HL-60/S4 treated with phorbol 12-myristate 13-acetate at 8.2 ng/mL for 4 days and 3 days (cell line): ENCODE results near the gene H1-8.

ENCODE experiments used
- in situ Hi-C: fragments of 300-500 bp; cut with MboI; formaldehyde crosslinking; loops from 2 replicates; pipeline ENCODE4 v1.15.0; 2022; ENCODE audit warnings: low sequenced_read_pairs

Gene H1-8

DNA sequence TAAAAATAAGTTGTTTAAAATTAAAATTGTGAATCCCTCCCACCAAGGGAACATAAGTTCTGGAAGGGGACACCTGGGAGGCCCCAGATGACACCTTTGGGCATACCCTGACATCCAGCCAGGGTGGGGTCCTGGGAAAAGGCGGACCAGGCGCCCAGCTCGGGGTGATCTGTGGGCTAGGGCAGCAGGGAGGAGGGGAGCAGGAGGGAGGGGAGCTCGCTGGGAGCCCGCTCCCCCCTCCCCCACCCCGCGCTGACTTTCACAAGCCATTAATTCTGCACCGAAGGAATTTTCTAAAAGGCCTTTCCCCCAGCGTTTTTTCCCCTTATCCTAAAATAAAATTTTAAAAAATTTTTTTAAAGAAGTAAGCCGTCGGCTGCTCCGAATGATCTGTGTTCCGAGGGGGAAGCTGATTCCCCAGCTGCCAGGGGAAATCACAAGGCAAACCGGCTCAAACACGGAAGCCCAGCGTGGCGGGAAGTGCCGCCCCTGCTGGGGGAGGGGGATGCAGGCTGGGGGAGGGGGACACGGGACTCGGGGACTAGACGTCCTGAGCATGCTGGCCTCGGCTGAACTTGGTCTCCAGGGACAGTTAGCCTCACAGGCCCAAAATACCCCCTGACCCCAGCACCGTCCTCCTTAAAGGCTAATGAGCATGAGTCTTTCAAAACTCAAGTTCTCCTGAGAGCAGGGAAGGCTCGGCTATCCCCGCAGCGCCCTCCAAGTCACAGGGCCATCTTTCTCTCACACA lies 49.6 kb downstream of the H1-8 start:
- in situ Hi-C loops, result no loop called here

DNA sequence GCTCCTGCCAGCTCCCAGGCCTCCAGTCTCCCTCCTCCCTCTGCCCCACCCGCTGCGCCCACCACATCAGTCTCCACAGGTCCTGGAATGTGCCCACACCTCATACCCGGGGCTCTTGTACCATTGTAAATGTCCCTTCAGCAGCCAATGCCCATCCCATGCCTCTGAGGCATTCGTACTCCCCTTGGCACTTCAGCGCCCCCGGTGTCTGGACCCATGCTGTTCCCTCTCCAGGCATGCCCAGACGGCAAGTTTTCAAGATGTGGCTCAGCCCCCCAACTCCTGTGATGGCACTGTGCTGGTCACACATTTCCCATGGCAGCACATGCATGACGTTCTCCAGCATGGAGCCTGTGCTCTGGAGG lies 50.2 kb downstream of the H1-8 start:
- in situ Hi-C loops, result no loop called here

DNA sequence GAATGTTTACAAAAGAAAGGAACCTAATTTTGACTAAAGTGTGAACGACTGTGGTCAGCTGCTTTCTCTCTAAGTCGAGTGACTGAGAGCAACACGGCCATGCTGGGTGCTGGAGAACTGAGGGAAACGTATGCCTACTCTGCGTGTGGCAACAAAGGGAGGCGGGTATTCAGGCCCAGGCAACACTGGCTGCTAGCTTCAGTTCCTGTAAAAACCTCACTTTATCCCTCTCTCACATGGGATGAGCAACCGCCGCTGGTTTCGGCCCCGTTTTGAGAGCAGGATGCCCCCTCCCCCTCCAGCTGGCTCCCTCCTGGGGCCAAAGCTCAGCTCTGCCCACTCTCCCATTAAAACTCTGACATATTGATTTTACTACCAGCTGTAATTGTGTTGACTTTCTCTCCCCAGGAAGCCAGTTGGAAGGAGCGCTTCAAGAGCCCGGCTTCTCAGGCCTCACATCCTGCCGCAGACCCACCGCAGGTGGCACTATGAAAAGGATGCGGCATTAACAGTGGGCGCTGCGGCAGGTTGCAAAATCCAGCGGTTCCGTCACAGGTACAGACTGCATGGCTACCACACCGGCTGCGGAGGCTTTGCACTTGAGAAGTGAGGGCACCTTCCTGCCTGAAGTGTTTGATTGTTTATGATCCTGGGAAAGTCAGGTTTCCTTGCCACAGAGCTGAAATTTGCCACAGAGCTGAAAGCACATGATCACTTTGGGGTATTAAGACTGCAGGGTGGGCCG lies 50.8 kb downstream of the H1-8 start:
- in situ Hi-C loops, result no loop called here

DNA sequence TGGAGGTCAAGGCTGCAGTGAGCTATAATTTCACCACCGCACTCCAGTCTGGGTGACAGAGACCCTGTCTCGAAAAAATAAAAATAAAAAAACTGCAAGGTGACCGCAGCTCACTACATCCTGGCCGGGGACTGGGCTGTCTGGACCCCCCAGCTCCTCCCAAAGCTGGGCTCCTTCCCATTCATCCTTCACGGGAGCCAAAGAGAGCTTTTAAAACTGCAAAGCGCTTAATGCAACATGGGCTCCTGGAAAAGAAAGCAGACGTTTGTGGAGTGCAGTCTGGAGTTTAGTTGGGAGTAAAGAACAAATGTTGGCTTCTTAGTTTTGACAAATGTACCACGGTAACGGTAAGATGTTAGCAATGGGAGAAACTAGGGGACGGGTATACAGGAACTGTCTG lies 51.4 kb downstream of the H1-8 start:
- in situ Hi-C loops, result no loop called here

DNA sequence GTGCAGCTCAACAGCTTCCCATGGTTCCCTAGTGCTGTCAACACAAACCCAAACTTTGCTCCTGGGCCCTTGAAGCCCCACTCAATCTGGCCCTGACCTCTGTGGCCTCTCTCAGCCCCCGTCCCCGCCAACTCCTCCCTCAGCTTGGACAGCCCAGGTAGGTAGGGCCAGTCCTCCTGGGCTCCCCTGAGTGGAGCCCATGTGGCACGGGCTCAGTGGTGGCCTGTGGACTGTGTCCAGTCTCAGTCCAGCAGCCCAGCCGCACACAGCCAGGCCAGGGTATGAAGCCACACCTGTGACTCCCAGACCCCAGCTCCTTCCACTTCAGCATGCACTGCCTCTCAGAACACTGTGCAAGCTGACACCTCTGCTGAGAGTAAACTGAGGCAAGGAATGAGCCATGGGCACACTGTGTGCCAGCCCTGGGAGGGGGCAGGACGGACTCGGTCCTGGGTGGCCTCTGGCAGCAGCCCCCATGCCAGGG lies 52.0 kb downstream of the H1-8 start:
- in situ Hi-C loops, result no loop called here

DNA sequence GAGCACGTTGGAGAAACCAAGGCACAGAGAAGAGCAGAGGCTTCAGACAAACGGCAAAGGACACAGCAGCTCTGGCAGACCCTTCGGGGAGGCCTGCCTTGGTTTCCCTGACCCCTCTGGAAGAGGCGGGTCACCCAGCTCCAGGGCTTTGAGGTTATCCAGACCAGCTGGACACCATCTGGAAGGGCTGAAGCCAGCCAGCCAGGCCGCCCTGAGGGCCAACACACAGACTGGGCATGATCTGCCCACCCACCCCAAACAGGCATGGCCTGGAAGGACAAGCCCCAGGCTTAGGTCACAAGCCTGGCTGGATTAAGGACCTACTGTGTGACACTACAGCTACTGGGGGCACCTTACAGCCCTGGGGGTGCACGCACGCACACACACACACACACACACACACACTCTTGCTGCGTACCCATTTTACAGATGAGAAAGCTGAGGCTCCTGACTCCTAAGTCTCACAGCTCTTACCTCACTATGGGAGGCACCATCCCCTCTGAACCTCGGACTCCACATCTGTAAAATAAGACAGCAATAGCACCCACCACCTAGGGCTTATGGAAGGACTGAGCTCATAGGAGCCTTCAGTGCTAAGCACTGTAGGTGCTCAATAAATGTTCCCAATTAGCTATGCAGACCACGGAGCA lies 52.7 kb downstream of the H1-8 start:
- in situ Hi-C loops, result no loop called here

DNA sequence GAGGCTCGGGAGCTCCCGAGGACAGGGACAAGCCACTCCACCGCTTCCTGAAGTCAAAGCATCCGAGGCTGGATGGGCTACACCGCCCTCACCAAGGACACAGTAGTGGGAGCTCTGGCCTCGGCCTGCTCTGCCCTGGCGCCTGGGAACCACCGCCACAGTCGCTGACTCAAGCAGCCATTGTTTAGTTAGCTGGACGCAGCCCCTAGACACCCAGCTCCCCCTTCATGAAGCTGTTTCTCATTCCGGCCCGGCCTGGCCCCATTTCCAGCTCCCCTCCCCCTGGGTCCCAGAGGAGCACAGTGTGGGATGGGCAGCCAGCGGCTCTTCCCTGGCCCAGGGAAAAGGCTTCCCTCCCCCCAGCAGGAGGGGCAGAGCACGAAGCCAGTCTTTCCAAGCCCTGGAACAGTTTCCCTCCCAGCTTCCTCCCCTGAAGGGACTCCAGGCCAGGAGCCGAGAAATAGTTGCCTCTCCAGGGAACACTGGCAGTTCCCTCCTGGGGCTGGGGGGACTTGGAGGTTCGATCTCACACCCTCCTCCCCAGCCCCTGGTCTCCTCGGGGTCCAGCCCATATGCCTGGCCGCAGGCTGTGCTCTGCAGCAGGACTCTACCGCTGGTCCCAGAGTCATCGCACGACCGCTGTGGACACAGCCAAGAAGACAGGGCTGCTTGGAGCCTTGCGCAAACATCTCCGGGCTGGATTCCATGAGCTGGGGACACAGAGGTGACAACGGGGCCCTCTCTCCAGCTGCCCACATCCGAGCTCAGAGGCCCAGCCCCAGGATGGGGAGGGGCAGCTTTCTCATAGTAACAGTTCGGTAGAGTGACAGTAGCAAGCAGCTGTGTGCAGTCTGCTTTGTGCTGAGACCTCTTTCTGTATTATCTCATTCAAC lies 53.5 kb downstream of the H1-8 start:
- in situ Hi-C loops, result no loop called here

DNA sequence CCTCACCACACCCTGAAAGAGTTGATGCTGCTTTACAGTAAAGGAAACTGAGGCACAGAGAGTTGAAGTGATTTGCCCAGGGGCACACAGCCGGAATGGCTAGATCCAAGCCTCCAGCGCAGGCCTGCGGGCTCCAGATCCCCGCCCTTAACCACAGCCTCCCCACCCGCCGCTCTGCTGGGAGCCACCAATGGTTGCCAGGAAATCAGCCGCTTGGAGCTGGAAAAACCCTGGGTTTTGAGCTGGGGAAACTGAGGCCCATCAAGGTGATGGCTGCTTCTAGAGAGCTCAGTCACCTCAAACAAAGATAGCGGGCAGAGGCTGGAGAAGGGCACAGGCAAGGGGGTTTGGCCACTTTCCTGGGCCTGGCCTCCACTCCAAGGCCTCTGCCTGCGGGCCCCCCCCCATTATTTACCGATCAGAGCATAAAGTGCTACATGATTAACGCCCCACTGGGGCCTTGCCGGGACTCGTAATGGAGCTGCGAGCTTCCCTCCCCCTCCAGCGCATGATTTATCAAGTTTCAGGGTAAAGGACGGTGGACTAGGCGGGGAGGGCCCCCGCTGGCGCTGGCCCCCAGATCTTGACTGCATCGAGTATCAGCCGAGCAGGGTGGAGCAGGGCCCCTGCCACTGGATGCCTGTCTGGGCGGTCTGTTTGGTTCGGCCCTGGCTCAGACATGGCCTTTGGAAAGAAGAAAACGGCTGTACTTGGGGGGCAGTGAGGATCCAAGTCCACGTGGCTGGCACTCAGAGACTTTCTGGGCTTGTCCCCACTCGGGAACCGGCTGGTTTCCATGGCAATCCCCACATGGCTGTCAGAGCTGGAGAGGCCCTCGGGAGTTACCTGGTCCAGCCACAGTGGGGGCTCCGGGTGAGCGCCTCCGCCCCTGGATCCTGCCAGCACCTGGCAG lies 54.4 kb downstream of the H1-8 start:
- in situ Hi-C loops, result no loop called here

DNA sequence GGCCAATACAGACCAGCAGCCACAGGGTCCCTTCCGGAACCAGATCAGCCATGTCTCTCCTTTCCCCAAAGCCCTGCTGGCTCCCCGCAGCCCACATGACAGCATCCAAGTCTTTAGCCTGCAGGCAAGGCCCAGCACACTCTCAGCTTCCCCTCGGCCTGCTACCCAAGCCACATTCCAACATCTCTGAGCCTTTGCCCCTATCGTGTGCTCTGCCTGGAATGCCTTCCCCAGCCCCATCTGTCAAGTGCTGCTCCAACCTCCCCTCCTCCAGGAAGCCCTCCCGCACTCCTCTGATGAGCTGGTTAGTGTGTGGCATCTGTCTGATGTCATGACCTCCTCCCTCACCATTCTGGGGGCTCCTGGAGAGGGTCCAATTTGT lies 55.0 kb downstream of the H1-8 start:
- in situ Hi-C loops, result no loop called here

DNA sequence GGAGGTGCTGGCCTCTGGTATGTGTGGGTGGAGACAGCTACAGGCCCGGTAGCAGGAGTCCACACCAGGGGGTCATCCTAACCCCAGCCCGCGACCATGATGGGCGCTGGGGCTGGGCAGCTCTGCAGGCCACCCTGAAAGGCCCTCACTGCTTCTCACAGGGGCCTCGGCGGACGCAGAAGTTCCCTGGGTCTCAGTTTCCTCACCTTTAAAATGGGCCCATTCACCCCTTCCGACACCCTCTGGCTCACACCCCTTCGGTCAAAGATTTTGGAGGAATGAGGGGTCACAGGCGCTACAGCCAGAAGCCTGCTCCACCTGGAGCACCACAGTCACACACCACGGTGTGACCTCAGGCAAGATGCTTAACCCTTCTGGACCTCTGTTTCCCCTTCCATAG lies 55.5 kb downstream of the H1-8 start:
- in situ Hi-C loops, result no loop called here

DNA sequence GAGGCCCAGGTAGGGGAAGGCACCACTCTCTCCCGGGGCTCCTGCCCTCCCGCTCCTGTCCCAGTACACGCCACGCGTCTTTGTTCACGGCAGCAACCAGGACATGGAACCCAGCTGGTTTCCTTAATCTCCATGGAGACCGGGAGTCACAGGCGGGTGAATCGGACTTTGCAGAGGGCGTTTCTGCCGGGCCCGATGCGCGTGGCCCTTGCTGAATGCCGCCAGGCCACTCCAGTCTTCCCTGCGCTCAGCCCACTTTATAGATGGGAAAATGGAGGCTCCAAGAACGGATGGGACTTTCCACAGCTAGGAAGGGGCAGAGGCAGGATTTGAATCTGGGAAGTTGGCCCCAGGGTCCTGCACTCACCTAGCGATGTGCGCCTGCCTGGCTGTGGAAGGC lies 56.1 kb downstream of the H1-8 start:
- in situ Hi-C loops, result no loop called here

DNA sequence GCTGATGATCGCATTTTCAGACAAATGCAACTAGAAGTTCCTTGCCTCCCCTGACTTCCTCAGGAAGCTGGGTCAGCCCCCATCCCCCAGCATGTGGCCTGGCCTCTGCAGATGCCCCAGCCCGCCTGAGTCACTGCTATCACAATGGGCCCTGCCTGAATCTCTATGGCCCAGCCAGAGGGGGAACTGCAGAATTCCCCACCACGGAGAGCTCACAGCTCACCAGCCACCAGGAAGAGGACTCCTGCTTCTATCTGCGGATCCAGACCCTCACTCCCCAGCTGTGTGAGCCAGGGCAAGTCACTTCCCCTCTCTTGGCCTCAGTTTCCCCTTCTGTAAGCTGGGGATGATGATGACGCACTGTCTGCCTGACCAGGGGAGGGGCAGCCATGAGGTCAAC lies 56.6 kb downstream of the H1-8 start:
- in situ Hi-C loops, result no loop called here

DNA sequence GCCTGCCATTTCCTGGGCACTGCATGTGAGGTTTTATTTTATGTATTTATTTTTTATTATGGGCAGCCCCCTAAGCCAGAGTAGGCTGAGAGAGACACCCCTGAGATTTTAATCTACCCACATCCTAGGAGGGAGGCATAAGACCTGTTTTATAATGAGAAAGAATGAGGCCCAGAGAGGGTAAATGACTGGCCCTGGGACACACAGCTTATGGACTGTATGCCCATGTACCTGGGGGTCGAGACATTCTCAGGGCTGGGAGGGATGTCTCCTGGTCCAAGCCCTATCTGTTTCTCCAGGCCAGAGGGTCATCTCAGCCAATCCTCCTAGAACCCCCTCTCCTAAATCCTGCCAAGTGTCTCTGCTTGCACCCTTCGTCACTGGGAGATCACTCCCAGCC lies 57.4 kb downstream of the H1-8 start:
- in situ Hi-C loops, result no loop called here
